ENCODE data around the gene DEF6. TPM values are rescaled to one million over a fixed set of nuclear protein-coding genes. Genes with fewer than 3 reads are reported as not detected.
A peak's percentile ranks its signal among the peaks of the same experiment; 100 is the strongest.
"Not testable (repeated sequence)": the region's sequence is repeated elsewhere in the genome, so short reads cannot be mapped to it uniquely, and the experiment has no call there.

The DEF6 gene
- total and polyA plus RNA-seq, 2 of the 13 experiments (the other 11 are each of a cell fraction or from before 2014, with no cell fraction given) = 5.2 to 10.0 TPM

GRCh38 chr6:35332074-35332887 lies 34.7 kb downstream of the DEF6 start:
- peak; percentile 95 for ATAC-seq
- peak overlapping the region; percentile 91 for H3K4me2 ChIP-seq (ENCODE audit: low read depth, low read length)
- H3K4me3 ChIP-seq (replicated peaks in 1 of 3; ENCODE audit: insufficient read depth in 1 of 3, low read depth in 2 of 3, low read length in 3 of 3) = peak overlapping the region in 2 of 3 experiments; percentile 14 to 51; a peak in 4 of 6 replicates
- peak; percentile 74 for FAIRE-seq
- WGBS (ENCODE audit: low lambda C conversion rate) = 0% methylated on average over 7 of the region's 9 CpGs
- H3K79me2 ChIP-seq (ENCODE audit: insufficient read depth, low read length); BruUV-seq (replicated peaks); H2AFZ ChIP-seq (ENCODE audit: low read length); H3K36me3 ChIP-seq (replicated peaks in 1 of 2; ENCODE audit: control insufficient read depth in 1 of 2, insufficient read depth in 2 of 2, low read length in 2 of 2); H3K9me3 ChIP-seq (ENCODE audit: low read length); intact Hi-C loops (cut with micrococcal nuclease; ENCODE audit: unreplicated experiment); H3K9ac ChIP-seq (ENCODE audit: insufficient read depth, low read depth, low read length); H4K20me1 ChIP-seq (ENCODE audit: insufficient read depth, low read length); H3K27me3 ChIP-seq (ENCODE audit: control insufficient read depth in 1 of 2, insufficient read depth in 2 of 2, low read length in 2 of 2); TF ChIP-seq ZHX2 (CRISPR knock-in tag; IDR thresholded peaks at IDR 0.05; ENCODE audit: borderline replicate concordance): not testable (repeated sequence)
- peaks cover 49% of the 10 kb centered on the region for H3K4me1 ChIP-seq (ENCODE audit: insufficient read depth, low read length)
- in situ Hi-C loops (cut with HindIII; ENCODE audit: extremely low pct_ligation_motif_present, low pct_unique_long_range_greater_than_20kb) = loop anchor here (5.0 kb wide), 1 partner anchor 35 kb away; the partner anchor contains the start of gene DEF6
- ChIA-PET POLR2A (interaction anchor here (0.7 to 2.2 kb wide), 10 partner anchors 9 to 141 kb away, joined by 3 to 7 read pairs (median 4); partner anchors contain the start of genes FANCE, RPL10A and ZNF76), CTCF (ENCODE audit: low intra/inter-chr PET ratio, low total read pairs) (interaction anchor here (0.7 to 1.5 kb wide), 3 partner anchors 10 to 117 kb away, joined by 3 to 6 read pairs (median 3); partner anchors contain the start of gene DEF6)
- peak; percentile 96 for DNase-seq (ENCODE audit: low spot score)
- H3K27ac ChIP-seq (ENCODE audit: extremely low read length, insufficient read depth, low read length) = peak overlapping the region; percentile 8
- TF ChIP-seq ELF3 (CRISPR knock-in tag; IDR thresholded peaks at IDR 0.05) = 0 out of 2 replicates have a peak, but pooled peaks have one; percentile 43
- 0 out of 2 replicates have a peak, but pooled peaks have one; percentile 44 for TF ChIP-seq ZHX2 (IDR thresholded peaks at IDR 0.05; ENCODE audit: low read depth)
- peak; percentile 99 for TF ChIP-seq HIC2 (CRISPR knock-in tag; IDR thresholded peaks at IDR 0.05; ENCODE audit: low read depth)
- peak; percentile 86 for TF ChIP-seq FOXK2 (IDR thresholded peaks at IDR 0.05)
- TF ChIP-seq GATAD2A (CRISPR knock-in tag; IDR thresholded peaks at IDR 0.05) = peak; percentile 87
- TF ChIP-seq, protein P1, sequence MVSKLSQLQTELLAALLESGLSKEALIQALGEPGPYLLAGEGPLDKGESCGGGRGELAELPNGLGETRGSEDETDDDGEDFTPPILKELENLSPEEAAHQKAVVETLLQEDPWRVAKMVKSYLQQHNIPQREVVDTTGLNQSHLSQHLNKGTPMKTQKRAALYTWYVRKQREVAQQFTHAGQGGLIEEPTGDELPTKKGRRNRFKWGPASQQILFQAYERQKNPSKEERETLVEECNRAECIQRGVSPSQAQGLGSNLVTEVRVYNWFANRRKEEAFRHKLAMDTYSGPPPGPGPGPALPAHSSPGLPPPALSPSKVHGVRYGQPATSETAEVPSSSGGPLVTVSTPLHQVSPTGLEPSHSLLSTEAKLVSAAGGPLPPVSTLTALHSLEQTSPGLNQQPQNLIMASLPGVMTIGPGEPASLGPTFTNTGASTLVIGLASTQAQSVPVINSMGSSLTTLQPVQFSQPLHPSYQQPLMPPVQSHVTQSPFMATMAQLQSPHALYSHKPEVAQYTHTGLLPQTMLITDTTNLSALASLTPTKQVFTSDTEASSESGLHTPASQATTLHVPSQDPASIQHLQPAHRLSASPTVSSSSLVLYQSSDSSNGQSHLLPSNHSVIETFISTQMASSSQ (IDR thresholded peaks at IDR 0.05; ENCODE audit: low read depth) = not testable (repeated sequence)
- TF ChIP-seq, protein P1 (CRISPR knock-in tag; IDR thresholded peaks at IDR 0.05; ENCODE audit: borderline replicate concordance) = peak; percentile 66; the same call in 1 of the 2 replicates
- TF ChIP-seq ZNF383 (CRISPR knock-in tag; IDR thresholded peaks at IDR 0.05; ENCODE audit: borderline replicate concordance) = 0 out of 2 replicates have a peak, but pooled peaks have one; percentile 48
- 0 out of 2 replicates have a peak, but pooled peaks have one; percentile 17 for TF ChIP-seq NR2C2 (CRISPR knock-in tag; IDR thresholded peaks at IDR 0.05; ENCODE audit: borderline replicate concordance)

Data from HepG2 (cell line).